HEK293T (cell line): ENCODE data around the gene MEGF6.

ENCODE experiments used
- ARNT ChIP-seq: fragments of 450-650 bp; IDR thresholded peaks from 2 replicates; pipeline ENCODE4 v1.6.1; 2017; ENCODE audit warnings: mild to moderate bottlenecking
- BHLHE40 ChIP-seq: fragments of 450-650 bp; IDR thresholded peaks from 2 replicates; pipeline ENCODE4 v1.6.1; 2016; ENCODE audit warnings: mild to moderate bottlenecking, moderate library complexity, borderline replicate concordance
- CTBP1 ChIP-seq: fragments of 450-650 bp; IDR thresholded peaks from 2 replicates; pipeline ENCODE4 v1.6.1; 2016; ENCODE audit warnings: borderline replicate concordance
- ELF4 ChIP-seq: fragments of 450-650 bp; IDR thresholded peaks from 2 replicates; pipeline ENCODE4 v1.6.1; 2017; ENCODE audit warnings: antibody characterized with exemption
- FOXA1 ChIP-seq: fragments of 450-650 bp; IDR thresholded peaks from 2 replicates; pipeline ENCODE4 v1.6.1; 2016; ENCODE audit warnings: mild to moderate bottlenecking
- FOXK2 ChIP-seq: fragments of 450-650 bp; IDR thresholded peaks from 2 replicates; pipeline ENCODE4 v1.6.1; 2016; ENCODE audit warnings: mild to moderate bottlenecking
- FOXM1 ChIP-seq: fragments of 450-650 bp; IDR thresholded peaks from 2 replicates; pipeline ENCODE4 v1.6.1; 2017; ENCODE audit warnings: mild to moderate bottlenecking, borderline replicate concordance
- L3MBTL2 ChIP-seq: fragments of 450-650 bp; conservative IDR thresholded peaks from 2 replicates; pipeline ENCODE4 v1.6.1; 2016; ENCODE audit warnings: mild to moderate bottlenecking
- LEF1 ChIP-seq: fragments of 450-650 bp; IDR thresholded peaks from 2 replicates; pipeline ENCODE4 v1.6.1; 2017; ENCODE audit warnings: mild to moderate bottlenecking, borderline replicate concordance
- NFRKB ChIP-seq: fragments of 450-650 bp; IDR thresholded peaks from 2 replicates; pipeline ENCODE4 v1.6.1; 2016; ENCODE audit warnings: mild to moderate bottlenecking, moderate library complexity
- SP1 ChIP-seq: fragments of 450-650 bp; IDR thresholded peaks from 2 replicates; pipeline ENCODE4 v1.6.1; 2017
- SUZ12 ChIP-seq: fragments of 450-650 bp; IDR thresholded peaks from 2 replicates; pipeline ENCODE4 v1.6.1; 2016; ENCODE audit warnings: mild to moderate bottlenecking
- TARDBP ChIP-seq: fragments of 450-650 bp; IDR thresholded peaks from 2 replicates; pipeline ENCODE4 v1.6.1; 2016
- ZNF384 ChIP-seq: fragments of 450-650 bp; IDR thresholded peaks from 2 replicates; pipeline ENCODE4 v1.6.1; 2016

DNA sequence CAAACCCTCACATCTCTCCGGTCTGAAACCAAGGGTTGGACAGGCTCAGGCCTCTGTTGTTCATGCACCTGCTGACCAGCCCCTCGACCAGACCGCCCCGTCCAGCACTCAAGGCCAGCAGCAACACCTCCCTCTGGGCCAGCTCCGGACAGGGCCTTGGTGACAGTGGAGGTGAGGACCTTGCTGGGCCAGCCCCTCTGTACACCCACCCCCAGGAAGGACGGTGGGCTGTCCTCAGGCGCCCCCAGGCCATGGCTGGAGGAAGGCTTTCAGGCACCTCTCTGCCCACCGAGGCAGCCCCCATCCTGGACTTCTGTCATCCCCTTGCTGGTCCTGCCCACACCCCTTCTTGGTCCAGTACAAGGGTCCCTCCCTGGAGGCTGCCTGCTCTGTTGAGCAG lies 48.6 kb downstream of the MEGF6 start:
- TF ChIP-seq BHLHE40 (no peak), L3MBTL2 (no peak), SP1 (no peak), TARDBP (no peak), ZNF384 (no peak), SUZ12 (no peak), NFRKB (no peak), FOXM1 (no peak), LEF1 (no peak), FOXK2 (no peak), ARNT (no peak), ELF4 (no peak), CTBP1 (no peak), FOXA1 (no peak)
